ENCODE data around the gene NEDD4L. TPM values are rescaled to one million over a fixed set of nuclear protein-coding genes. Genes with fewer than 3 reads are reported as not detected.

The NEDD4L gene
- total RNA-seq, 3 donors from 2014 or later, result 161 to 309 (median 256) TPM

DNA sequence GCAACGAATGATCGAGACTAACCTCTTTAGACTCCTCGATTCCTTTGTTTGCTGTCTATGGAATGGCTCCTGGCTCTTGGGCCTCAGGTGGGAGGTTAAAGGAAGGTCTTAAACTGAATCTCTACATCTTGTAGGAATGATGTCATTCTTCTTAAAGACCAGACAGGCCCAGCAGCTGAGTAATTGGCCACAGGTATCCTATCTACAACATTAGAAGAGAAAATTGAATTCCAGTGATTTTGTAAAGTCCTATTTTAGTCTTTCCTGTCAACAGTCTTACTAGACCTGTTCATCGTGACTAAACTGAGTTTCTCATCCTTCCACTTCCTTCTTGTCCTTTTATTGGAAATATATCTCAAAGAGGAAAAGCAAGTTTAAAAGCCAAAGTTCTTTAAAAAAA lies 310.0 kb downstream of the NEDD4L start:
- Histone ChIP-seq H3K9me3 (no peaks in the 10 kb centered on the region), H3K4me3 (no peak overlapping the region), H3K36me3 (ENCODE audit: low read depth) (no peaks in the 10 kb centered on the region), H3K4me1 (ENCODE audit: low read depth) (no peaks in the 10 kb centered on the region)
- DNase-seq (no peak), ATAC-seq (no peak)
- intact Hi-C loops (cut with DNase I, micrococcal nuclease), result no loop called here
- TF ChIP-seq CTCF (IDR thresholded peaks at IDR 0.05), result no peak

GRCh38 chr18:58354791-58355190 lies 310.8 kb downstream of the NEDD4L start:
- Histone ChIP-seq H3K9me3 (no peaks in the 10 kb centered on the region), H3K4me1 (ENCODE audit: low read depth) (no peaks in the 10 kb centered on the region), H3K36me3 (ENCODE audit: low read depth) (no peaks in the 10 kb centered on the region), H3K4me3 (no peak overlapping the region)
- no peak for TF ChIP-seq CTCF (IDR thresholded peaks at IDR 0.05)
- intact Hi-C loops (cut with DNase I, micrococcal nuclease), result no loop called here
- ATAC-seq, result no peak
- DNase-seq, result no peak

GRCh38 chr18:58355243-58355642 lies 311.2 kb downstream of the NEDD4L start:
- intact Hi-C loops (cut with DNase I, micrococcal nuclease), result no loop called here
- no peaks in the 10 kb centered on the region for H3K9me3 ChIP-seq
- no peaks in the 10 kb centered on the region for H3K36me3 ChIP-seq (ENCODE audit: low read depth)
- H3K4me3 ChIP-seq, result no peak overlapping the region
- no peaks in the 10 kb centered on the region for H3K4me1 ChIP-seq (ENCODE audit: low read depth)
- no peak for TF ChIP-seq CTCF (IDR thresholded peaks at IDR 0.05)
- DNase-seq, result no peak
- ATAC-seq, result no peak

DNA sequence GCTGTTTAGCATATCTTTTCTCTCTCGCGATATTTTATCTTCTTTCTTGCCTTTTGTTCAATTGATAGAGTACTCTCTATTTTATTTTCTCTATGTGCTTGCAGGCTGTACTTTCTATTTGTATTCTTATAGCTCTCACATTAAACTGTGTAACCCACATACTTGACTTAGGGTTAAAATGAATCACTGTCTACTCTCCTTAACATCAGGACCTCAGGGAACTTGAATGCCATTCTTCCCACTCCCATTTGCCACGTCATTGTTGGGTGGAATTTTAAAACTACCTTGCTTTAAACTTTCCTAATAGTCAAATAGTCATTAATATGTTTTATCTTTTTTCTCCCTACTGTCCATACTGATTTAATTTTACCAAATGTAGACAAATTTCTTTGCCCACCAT lies 315.2 kb downstream of the NEDD4L start:
- TF ChIP-seq CTCF (IDR thresholded peaks at IDR 0.05), result no peak
- DNase-seq (no peak), ATAC-seq (no peak)
- no peak overlapping the region for H3K4me3 ChIP-seq
- H3K4me1 ChIP-seq (ENCODE audit: low read depth), result no peaks in the 10 kb centered on the region
- peaks cover 4% of the 10 kb centered on the region for H3K36me3 ChIP-seq (ENCODE audit: low read depth)
- H3K9me3 ChIP-seq, result no peaks in the 10 kb centered on the region
- intact Hi-C loops (cut with DNase I, micrococcal nuclease), result no loop called here

GRCh38 chr18:58359620-58360019 lies 315.6 kb downstream of the NEDD4L start:
- DNase-seq (no peak), ATAC-seq (no peak)
- Histone ChIP-seq H3K9me3 (no peaks in the 10 kb centered on the region), H3K4me3 (no peak overlapping the region), H3K4me1 (ENCODE audit: low read depth) (no peaks in the 10 kb centered on the region), H3K36me3 (ENCODE audit: low read depth) (peaks cover 4% of the 10 kb centered on the region)
- no peak for TF ChIP-seq CTCF (IDR thresholded peaks at IDR 0.05)
- intact Hi-C loops (cut with DNase I, micrococcal nuclease), result no loop called here

- H3K36me3 ChIP-seq (ENCODE audit: low read depth), result peaks cover 4% of the 10 kb centered on the region
- TF ChIP-seq CTCF (IDR thresholded peaks at IDR 0.05), result no peak
- DNase-seq (no peak), ATAC-seq (no peak)
- H3K4me3 ChIP-seq, result no peak overlapping the region
- no peaks in the 10 kb centered on the region for H3K9me3 ChIP-seq
- no peaks in the 10 kb centered on the region for H3K4me1 ChIP-seq (ENCODE audit: low read depth)
- intact Hi-C loops (cut with DNase I, micrococcal nuclease), result no loop called here
Observed at GRCh38 chr18:58360324-58360723, 316.3 kb downstream of the NEDD4L start.
